ENCODE measurements around the gene MYO9B.

The MYO9B gene

DNA sequence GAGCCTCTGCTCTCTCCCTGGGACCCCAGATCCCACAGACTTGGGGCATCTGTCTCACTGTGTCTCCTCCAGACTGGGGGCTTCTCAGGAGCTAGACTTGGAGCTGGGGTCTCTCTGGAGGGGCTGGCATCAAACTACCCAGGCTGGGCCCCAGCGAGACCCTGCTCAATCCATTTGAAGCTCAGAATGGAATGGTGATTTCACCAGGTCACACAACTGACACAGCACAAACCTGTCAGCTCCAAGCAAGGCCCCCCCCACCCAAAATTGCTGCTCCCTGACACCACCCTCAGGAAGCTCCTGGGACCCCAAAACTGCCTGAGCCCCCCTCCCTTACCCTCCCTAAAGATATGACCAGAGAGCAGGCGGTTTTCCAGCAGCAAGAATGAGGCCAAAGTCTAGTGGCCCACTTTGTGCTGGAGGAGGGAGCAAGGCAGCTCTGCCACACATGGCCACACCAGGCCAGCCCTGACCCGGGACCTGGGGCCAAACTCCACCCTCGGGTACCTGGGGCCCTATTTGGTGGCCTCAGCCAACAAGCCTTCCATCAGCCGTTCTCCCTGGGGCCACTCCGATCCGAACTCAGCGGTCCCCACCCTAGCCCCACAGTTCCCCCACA is 167.7 kb downstream of the MYO9B start:
- no peak for DNase-seq

DNA sequence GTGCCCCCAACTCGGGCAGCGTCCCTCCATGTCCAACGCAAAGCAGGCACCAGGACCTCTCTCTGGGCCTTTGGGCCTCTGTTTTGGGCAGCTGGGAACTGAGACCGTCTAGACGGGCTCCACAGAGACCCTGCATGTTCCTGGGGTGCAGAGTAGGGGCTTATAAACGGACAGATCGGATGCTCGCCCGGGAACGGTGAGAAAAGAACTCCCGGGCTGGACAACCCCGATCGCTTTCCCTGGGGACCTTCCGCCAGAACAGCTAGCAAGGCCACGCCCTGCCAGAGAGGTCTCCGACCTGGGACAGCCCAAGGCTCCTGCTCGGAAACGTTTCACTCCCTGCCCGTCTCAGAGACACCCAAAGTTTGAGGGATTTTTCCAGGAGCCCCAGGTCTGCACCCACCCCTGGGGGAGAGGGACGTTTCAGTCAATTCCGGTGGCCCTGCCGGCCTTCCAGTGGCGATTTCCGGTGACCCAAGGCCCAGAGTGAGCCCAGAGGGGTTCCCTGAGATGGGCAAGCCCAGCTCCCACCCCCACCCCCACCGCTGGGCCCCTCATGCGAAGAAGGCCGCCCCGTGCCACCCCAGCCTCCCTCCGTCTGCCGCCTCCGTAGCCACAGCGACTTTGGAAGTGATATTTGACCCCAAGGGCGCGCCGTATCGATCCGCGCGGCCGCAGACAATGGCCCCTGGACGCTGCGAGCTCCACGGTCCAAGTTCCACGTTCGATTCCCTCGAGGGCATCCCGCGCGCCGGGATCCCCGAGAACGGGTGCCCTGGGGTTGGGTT is 168.4 kb downstream of the MYO9B start:
- no peak for DNase-seq

DNA sequence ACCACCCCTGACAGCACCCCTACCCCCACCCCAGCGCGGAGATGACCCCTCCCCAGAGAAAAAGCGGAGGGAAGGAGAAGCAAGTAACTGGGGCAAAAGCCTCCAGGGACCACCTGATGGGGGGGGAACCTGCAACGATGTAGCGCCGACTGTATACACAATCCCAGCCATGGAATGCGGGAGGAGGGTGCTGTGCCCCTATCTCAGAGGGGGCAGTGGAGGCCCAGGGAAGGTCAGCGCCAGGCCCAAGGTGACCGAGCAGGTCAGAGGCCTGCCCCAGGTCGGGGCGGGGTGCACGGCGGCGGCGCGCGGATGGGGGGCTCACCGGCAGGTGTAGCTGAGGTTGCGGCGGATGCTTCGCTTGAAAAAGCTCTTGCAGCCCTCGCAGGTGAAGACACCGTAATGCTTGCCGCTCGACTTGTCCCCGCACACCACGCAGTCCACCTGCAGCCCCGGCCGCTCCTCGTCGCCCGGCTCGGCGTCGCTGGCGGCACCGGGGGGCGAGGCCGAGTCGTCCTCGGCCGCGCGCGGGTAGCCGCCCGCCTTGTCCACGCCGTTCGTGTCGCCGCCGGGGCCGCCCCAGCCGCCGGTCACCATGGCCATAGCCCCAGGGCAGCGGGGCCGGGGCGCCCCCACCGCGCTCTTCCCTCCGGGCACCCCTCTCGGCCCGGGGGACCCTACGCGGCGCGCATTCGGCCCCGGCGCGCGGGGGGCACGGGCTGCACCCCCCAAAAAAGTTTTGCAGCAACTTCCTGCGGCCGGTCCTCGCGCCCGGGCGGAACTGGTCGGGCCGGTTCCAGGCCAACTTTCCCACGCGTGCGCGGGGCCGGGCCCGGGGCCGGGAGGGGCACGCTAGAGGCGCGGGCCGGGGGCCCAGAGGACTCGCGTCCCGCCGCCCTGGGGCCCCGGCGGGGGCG is 169.3 kb downstream of the MYO9B start:
- DNase-seq, result peak; percentile 39

DNA sequence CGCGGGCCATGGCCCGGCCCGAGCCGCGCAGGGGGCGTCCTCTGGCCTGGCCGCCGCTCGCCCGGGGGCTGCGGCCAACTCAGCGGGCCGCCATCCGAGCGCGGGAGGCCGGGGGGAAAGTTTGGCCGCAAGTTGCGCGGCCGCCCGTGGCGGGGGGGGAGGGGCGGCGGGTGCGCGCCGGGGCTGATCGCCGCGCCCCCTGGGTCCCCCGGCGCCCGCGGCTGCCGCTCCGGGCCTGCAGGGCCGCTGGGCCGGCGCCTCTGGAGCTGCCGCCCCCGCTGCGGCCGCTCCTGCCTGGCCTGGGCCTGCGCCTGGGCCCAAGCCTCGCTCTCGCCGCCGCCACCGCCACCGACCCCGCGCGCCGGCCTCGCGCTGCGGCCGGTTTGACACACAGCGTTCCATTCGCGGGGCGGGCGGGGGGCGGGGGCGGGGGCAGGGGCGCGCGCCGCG is 170.0 kb downstream of the MYO9B start, which contains the start of gene NR2F6:
NR2F6 (minus strand) TSS at position 385 of the 450 bp plus-strand sequence. CDS start 699 bp downstream, outside the sequence.
- DNase-seq, result no peak

DNA sequence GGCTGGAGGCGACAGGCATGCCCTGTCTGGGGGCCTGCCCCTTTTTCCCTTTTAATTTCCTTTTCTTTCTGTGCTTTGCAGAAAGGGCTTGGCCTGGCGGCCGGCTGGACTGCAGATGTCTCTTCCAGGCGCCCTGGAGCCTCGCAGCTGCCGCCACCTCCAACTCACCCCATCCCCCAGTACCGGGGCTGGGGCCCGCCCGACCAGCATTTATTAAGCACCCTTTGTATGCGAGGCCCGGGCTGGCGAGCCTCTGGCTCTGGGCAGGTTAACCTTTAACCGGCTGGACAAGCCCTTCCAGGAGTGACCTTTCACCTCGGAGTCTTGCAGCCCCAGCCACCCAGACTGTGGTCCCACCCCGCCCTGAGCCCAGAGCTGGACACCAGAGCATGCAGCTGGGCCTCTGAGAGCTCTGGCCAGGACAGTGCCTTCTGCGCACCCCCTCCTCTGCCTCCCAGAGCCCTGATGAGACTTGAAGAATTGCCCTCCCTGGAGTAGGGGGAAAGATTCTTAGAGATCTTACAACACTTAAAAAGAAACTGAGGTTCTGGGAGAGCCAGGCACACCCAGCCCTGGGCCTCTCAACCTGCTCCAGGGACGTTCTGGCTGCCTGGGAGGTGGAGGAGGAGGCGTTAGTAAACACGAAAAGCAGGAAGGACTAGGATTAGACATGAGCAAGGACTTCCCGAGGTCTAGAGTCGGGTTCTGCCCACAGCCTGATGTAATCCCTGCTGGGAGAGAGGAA is 171.3 kb downstream of the MYO9B start:
- DNase-seq, result no peak

DNA sequence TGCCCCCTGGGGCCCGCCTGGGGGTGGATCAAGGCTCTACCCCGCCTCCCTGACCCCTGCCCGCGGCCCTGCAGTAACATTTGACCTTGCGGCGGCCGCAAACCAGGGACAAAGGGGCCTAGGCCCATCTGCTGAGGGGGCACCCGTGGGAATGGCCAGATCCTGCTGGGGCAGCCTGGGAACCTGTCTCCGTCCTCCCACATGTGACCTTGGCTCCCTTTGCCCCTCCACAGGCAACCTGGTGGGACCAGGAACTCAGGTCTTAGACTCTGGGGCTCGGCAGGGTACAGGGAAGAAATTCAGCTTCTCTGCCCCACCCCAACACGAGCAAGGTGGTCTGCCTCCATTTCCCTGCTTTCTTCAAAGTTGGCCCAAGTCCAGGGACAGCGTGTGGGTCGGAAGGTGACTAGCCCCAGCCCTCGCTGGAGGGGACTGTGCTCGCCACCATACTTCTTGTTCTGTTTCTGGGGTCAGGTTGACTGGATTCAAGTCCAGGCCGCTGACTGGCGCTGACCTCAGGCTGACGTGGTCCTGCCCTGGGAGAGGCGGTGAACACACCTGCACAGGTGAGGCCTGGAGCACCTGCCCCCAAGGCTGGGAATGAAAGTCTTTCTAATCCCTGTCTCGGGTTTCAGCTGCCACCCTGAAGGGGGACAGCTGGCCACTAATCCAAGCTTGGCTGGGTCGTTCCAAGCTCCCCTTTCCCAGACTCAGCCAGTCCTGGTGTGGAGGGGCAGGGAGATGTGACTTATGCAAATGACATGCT is 172.6 kb downstream of the MYO9B start:
- no peak for DNase-seq

DNA sequence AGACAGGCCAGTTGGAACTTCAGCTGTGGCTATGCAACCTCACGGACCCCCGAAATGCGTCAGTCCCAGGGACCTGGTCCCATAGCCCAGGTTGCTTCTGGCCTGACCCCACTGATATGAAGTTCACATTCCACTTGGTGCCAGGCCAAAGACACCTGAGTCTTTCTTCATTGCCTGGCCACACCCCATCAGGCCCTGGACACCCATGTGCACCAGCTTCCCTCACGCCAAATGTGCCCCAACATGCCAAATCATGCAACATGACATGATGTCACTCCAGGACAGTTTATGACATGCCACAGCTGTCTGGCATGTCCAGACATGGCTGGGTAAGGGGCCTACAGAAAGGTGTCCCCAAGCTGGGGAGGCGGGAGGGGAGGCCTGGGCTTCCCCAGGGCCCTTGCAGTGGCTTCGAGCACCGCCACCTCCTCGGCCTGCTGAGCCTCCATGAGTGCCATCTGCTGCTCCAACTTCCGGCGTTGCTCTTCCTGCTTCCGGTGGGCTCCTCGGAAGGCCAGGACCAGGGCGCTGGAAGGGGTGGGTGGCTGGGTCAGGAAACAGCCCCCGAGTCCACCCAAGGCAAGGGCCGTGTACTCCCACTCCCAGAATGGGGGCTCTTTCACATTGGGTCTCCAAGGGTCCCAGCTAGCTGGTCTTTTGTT is 174.4 kb downstream of the MYO9B start:
- no peak for DNase-seq

DNA sequence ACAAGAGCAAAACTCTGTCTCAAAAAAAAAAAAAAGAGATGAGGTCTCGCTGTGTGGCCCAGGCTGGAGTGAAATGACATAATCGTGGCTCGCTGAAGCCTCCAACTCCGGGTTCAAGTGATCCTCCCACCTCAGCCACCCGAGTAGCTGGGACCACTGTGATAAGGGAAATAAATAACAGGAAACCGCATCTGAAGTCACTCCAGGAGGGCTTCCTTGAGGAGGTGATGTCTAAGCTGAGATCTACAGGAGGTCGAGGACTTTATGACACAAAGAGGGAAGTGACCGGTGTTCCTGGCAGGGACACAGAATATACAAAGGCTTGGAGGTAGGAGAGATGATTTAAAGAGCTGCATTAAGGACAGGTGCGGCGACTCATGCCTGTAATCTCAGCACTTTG is 179.1 kb downstream of the MYO9B start:
- no peak for DNase-seq

DNA sequence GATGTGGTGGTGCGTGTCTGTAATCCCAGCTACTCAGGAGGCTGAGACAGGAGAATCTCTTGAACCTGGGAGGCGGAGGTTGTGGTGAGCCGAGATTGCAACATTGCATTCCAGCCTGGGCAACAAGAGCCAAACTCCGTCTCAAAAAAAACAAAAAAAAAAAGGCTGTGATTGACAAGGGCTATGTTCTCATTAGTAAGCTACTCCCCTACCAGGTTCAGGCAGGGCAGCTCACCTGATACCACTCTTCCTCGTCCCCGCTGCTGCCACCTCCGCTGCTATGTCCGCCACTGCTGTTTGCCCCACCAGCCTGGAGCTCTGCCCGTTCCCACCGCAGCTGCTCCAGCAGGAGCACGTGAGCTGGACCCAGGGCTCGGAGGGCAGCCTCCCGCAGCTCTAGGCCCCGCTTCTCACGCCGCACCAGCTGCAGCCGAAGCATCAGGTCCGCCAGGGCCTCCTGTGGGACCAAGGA is 179.6 kb downstream of the MYO9B start:
- no peak for DNase-seq

DNA sequence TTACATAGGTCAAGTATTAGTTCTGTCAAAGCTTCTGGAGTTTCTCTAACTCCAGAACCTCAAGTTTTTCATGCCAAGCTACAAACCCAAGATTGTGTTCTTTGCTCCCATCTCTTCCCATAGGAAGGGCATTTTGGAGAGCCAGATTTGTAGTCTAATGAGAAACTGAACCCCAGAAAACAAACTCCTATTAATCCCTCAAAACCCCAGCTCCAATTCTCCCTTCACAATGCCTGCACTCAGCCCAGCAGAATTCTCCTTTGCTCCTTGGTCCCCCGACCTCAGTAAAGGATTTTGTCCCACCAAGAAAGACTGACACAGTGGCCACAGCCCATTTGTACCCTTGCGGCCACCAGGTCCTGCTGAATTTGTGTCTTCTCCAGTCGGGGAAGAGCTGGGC is 180.6 kb downstream of the MYO9B start:
- DNase-seq, result no peak

DNA sequence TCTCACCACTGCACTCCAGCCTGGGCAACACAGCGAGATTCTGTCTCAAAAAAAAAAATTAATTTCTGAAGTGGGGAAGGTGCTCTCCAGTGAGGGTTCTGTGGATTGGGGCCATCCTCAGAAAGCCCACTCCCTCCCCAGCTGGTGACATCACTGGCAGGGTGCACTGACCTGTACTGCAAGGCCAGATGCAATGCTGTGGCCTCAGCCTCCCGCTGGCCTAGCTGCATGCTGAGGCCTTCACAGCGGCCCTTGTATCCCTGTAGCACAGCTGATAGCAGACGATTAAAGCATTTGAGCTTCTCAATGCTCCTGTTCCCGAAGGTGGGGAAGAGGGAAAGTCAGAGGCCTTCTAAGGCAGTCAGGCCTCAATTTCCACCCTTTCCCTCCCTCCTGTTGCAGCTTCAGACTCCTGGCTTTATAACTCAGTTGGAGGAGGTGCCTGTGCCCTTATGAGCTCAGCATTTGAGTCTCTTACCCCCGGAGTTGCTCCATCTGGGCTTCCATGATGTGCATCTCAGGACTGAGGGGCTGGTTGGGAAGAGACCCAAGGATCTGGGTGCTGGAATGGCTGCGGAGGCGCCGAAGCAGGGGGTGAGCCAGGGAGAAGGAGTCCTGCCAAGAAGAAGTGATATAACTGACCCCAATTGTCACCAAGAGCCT is 183.7 kb downstream of the MYO9B start:
- no peak for DNase-seq

DNA sequence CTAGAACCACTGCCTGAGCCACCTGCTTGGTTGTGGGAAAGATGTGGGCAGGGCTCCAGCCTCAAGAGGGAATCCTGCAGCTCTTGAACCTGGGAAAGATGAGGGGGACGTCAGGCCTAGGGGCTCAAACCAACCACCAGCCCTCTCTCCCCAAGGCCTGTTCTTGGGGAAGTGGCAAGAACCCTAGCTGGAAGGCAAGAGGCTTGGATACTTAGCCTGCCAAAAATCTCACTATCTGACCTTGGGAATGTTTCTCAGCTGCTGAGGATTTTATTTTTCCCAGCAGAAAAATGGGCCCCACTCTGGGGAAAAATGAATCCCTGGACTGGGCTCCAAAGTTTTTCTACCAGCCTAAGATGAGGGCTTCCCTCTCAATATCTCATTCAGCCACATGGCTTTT is 184.4 kb downstream of the MYO9B start:
- DNase-seq, result no peak

DNA sequence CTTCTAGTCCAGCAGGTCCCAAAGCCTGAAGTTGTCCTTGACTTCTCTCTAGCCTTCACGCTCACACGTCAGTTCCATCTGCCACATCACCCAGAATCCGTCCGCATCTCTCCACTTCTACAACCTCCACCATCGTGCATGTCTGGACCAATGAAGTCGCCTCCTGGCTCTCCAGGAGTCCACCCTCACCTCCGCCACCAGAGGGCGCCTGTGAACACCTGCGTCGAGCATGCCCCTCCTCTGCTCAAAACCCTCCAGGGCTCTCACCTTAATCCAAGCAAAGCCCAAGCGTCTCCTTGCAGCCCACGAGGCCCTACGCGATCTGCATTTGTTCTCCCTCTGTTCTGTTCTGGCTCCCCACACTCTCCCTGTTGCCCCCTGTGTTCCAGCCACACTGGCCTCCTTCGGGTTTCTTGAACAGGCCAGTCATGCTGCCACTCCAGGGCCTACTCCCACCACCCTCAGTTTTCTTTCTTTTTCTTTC is 185.3 kb downstream of the MYO9B start:
- peak; percentile 95 for DNase-seq

DNA sequence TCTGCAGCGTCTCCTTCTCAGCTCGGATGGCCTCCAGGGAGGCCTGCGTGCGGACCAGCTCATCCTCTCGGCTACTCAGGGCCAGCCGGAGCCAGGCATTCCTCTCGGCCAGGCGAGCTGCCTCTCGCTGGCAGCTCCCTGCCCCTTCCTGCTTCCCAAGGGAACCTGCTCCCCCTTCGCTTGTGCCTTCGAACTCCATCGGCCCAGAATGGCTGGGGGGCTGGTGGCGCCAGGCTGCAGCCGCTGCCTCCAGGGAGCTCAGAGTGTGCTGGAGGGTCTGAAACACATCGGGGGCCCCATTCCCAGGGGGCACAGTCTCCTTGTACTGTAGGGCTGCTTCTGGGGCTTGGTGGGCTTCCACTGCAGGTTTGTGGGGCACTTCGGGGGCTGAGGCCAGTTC is 187.0 kb downstream of the MYO9B start:
- DNase-seq, result no peak

Measured in CD4-positive, alpha-beta T cell treated with Interleukin-17A for 4 hours (primary cell).